Natural killer cell (primary cell): ENCODE measurements around the gene CACNA2D2. TPM values are rescaled to one million over a fixed set of nuclear protein-coding genes. Genes with fewer than 3 reads are reported as not detected.

Source experiments
- ATAC-seq, 3 donors: fragments of 150-1000 bp in 2 of 3; fragments of 200-7000 bp in 1 of 3; cut with Tn5 transposase; 1 replicate in 1 of 3; 2 replicates in 2 of 3; pipeline ENCODE4 v1.10.0; 2021; ENCODE audit warnings: mild to moderate bottlenecking in 2 of 3, moderate library complexity in 2 of 3
- DNase-seq, 2 donors: peaks; one replicate each; pipeline versions ENCODE4 v3.0.0 to v3.0.0-alpha.2; 2013 to 2021; ENCODE audit warnings: mixed read lengths in 1 of 2
- H3K27ac ChIP-seq: one replicate; pipeline ENCODE4 v1.5.1; 2013; ENCODE audit warnings: mild to moderate bottlenecking, low read length
- H3K27me3 ChIP-seq: one replicate; pipeline ENCODE4 v1.6.1; 2013; ENCODE audit warnings: low read length; ENCODE audit not compliant: control insufficient read depth, insufficient read depth
- H3K36me3 ChIP-seq: one replicate; pipeline ENCODE4 v1.6.1; 2013; ENCODE audit warnings: low read length; ENCODE audit not compliant: control insufficient read depth, insufficient read depth
- H3K4me1 ChIP-seq: one replicate; pipeline ENCODE4 v1.6.1; 2013; ENCODE audit warnings: low read length; ENCODE audit not compliant: control insufficient read depth, insufficient read depth
- H3K4me3 ChIP-seq: one replicate; pipeline ENCODE4 v1.5.1; 2013; ENCODE audit warnings: low read length
- H3K9me3 ChIP-seq: one replicate; pipeline ENCODE4 v1.6.1; 2013; ENCODE audit warnings: low read length; ENCODE audit not compliant: control insufficient read depth, insufficient read depth
- H3K27ac Mint-ChIP-seq, 2 donors: one replicate each; pipeline ENCODE4 v1.8.0; 2022; ENCODE audit warnings: mild to moderate bottlenecking in 2 of 2, mixed read lengths in 2 of 2, moderate library complexity in 1 of 2
- H3K27me3 Mint-ChIP-seq, 2 donors: one replicate each; pipeline ENCODE4 v1.8.0; 2022; ENCODE audit warnings: low read depth in 2 of 2, mixed read lengths in 2 of 2
- H3K36me3 Mint-ChIP-seq: one replicate; pipeline ENCODE4 v1.8.0; 2022; ENCODE audit warnings: mixed read lengths
- H3K4me1 Mint-ChIP-seq, 2 donors: one replicate each; pipeline ENCODE4 v1.8.0; 2022; ENCODE audit warnings: mixed read lengths in 2 of 2
- H3K4me3 Mint-ChIP-seq: one replicate; pipeline ENCODE4 v1.8.0; 2022; ENCODE audit warnings: mild to moderate bottlenecking, moderate library complexity, mixed read lengths
- H3K9me3 Mint-ChIP-seq, 2 donors: one replicate each; pipeline ENCODE4 v1.8.0; 2022; ENCODE audit warnings: mixed read lengths in 2 of 2
- CTCF ChIP-seq: fragments of 200-600 bp; IDR thresholded peaks from one replicate; pipeline ENCODE4 v1.8.0; 2022; ENCODE audit warnings: antibody characterized with exemption
- WGBS: methylation state at CpG from one replicate; pipeline ENCODE4 v1.1.7; 2013; ENCODE audit warnings: missing lambda C conversion rate; ENCODE audit not compliant: insufficient coverage; 5-methylcytosine and 5-hydroxymethylcytosine counted together
- intact Hi-C: fragments of 100-400 bp; cut with micrococcal nuclease; formaldehyde crosslinking; loops from one replicate; pipeline ENCODE4 v1.14.2; 2022
- total RNA-seq, 4 donors: library from RNA; stranded (reverse); fragments of 120-200 nt in 1 of 4; gene quantifications; one replicate each; pipeline versions ENCODE4 v1.2.3 to v1.2.4, GENCODE V29; 2013 to 2022

Gene CACNA2D2
- total RNA-seq, 3 donors from 2014 or later (not counting 1 experiment from before 2014, with no cell fraction given) = 36.5 to 56.4 (median 43.8) TPM

- intact Hi-C loops = no loop called here
- Mint-ChIP-seq H3K4me3 (peak overlapping the region; percentile 63), H3K27ac (peak overlapping the region; percentile 88 to 93), H3K4me1 (peaks cover 40 to 60% of the 10 kb centered on the region in 2 donors), H3K9me3 (no peaks in the 10 kb centered on the region), H3K27me3 (no peaks in the 10 kb centered on the region), H3K36me3 (peaks cover 2% of the 10 kb centered on the region)
- 70% methylated on average over 12 of the region's 12 CpGs for WGBS
- ATAC-seq (no peak), DNase-seq (peak in 1 of 2 donors; percentile 76)
- no peak for TF ChIP-seq CTCF
- Histone ChIP-seq H3K27me3 (no peaks in the 10 kb centered on the region), H3K27ac (peak overlapping the region; percentile 69), H3K9me3 (no peaks in the 10 kb centered on the region), H3K4me3 (no peak overlapping the region), H3K36me3 (peaks cover 46% of the 10 kb centered on the region), H3K4me1 (peaks cover 63% of the 10 kb centered on the region)
Observed at GRCh38 chr3:50333744-50334328, 169.6 kb downstream of the CACNA2D2 start.

DNA sequence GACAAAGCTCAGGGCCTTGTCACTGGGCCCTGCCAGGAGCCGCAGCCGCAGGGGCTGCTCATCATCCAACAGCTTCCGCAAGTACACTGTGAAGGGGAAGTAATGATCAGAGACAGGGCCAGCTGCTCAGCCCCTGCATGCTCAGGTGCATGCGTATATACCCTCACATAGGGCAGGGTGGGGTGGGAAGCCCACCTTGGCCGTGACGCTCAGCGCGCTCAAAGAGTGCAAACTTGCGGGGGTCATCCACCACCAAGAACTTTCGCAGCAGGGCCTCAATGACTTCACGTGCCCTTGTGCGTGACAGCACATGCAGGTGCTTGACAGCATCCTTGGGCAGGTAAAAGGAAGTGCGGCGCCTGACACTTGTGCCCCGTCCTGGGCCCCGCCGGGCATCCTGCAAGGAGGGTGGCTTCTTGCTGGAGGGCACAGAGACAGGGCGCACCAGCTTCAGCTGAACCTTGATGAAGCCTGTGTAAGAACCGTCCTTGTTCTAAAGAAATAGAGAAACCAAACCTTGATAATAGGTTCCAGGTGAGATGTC, 172.0 kb downstream of the CACNA2D2 start:
- intact Hi-C loops = no loop called here
- Mint-ChIP-seq H3K9me3 (no peaks in the 10 kb centered on the region), H3K4me1 (peaks cover 35 to 55% of the 10 kb centered on the region in 2 donors), H3K27me3 (no peaks in the 10 kb centered on the region), H3K4me3 (no peak overlapping the region), H3K27ac (no peak overlapping the region), H3K36me3 (no peaks in the 10 kb centered on the region)
- Histone ChIP-seq H3K4me1 (peaks cover 69% of the 10 kb centered on the region), H3K36me3 (peaks cover 41% of the 10 kb centered on the region), H3K4me3 (no peak overlapping the region), H3K27ac (no peak overlapping the region), H3K27me3 (no peaks in the 10 kb centered on the region), H3K9me3 (no peaks in the 10 kb centered on the region)
- no peak for TF ChIP-seq CTCF
- WGBS = 95% methylated on average over 19 of the region's 19 CpGs
- DNase-seq = no peak
- no peak for ATAC-seq

- TF ChIP-seq CTCF = no peak
- H3K4me3 Mint-ChIP-seq = no peak overlapping the region
- H3K36me3 ChIP-seq = peaks cover 42% of the 10 kb centered on the region
- H3K27ac Mint-ChIP-seq = peak overlapping the region in 1 of 2 donors; percentile 24
- H3K4me1 ChIP-seq = peaks cover 61% of the 10 kb centered on the region
- H3K9me3 Mint-ChIP-seq = no peaks in the 10 kb centered on the region
- H3K4me1 Mint-ChIP-seq = peaks cover 24 to 47% of the 10 kb centered on the region in 2 donors
- no peaks in the 10 kb centered on the region for H3K27me3 ChIP-seq
- no peaks in the 10 kb centered on the region for H3K9me3 ChIP-seq
- no peak overlapping the region for H3K4me3 ChIP-seq
- WGBS = 99% methylated on average over 10 of the region's 10 CpGs
- intact Hi-C loops = no loop called here
- H3K27ac ChIP-seq = no peak overlapping the region
- DNase-seq (no peak), ATAC-seq (no peak)
- H3K36me3 Mint-ChIP-seq = no peaks in the 10 kb centered on the region
- no peaks in the 10 kb centered on the region for H3K27me3 Mint-ChIP-seq
Observed at GRCh38 chr3:50330330-50330729, 173.1 kb downstream of the CACNA2D2 start.
